Left lung (tissue), 10 donors: ENCODE results near the gene MAP4. TPM values are rescaled to one million over a fixed set of nuclear protein-coding genes. Genes with fewer than 3 reads are reported as not detected.

Source experiments
- ATAC-seq: fragments of 200-7000 bp; cut with Tn5 transposase; one replicate; pipeline ENCODE4 v1.9.1; 2020; ENCODE audit warnings: moderate library complexity
- DNase-seq, 4 donors: peaks; one replicate each; pipeline ENCODE4 v3.0.0-alpha.2; 2013 to 2020
- H3K27ac ChIP-seq, 2 donors: fragments of 200-600 bp; sonication (generic) in 1 of 2; one replicate each; pipeline versions ENCODE4 v1.5.0 to v1.8.0; 2020 to 2021
- H3K27me3 ChIP-seq, 2 donors: fragments of 200-600 bp; sonication (generic) in 1 of 2; one replicate each; pipeline versions ENCODE4 v1.5.0 to v1.8.0; 2020 to 2021
- H3K36me3 ChIP-seq, 2 donors: fragments of 200-600 bp; sonication (generic) in 1 of 2; one replicate each; pipeline versions ENCODE4 v1.5.0 to v1.8.0; 2020 to 2021
- H3K4me1 ChIP-seq, 2 donors: fragments of 200-600 bp; one replicate each; pipeline ENCODE4 v1.8.0; 2021
- H3K4me3 ChIP-seq, 2 donors: fragments of 200-600 bp; sonication (generic) in 1 of 2; one replicate each; pipeline versions ENCODE4 v1.5.0 to v1.8.0; 2020 to 2021; ENCODE audit warnings: mild to moderate bottlenecking in 1 of 2
- H3K9me3 ChIP-seq, 2 donors: fragments of 200-600 bp; sonication (generic) in 1 of 2; one replicate each; pipeline versions ENCODE4 v1.5.0 to v1.8.0; 2020 to 2021
- intact Hi-C, 2 donors: fragments of 100-400 bp; cut with DNase I; formaldehyde crosslinking; loops; one replicate each; pipeline versions ENCODE4 v1.11.2 to v1.14.2; 2022
- polyA plus RNA-seq, 6 donors: library from polyadenylated mRNA; unstranded; fragments of 120-200 nt; gene quantifications; one replicate each; pipeline ENCODE4 v1.2.1, GENCODE V29; 2013; ENCODE audit not compliant: insufficient read length in 6 of 6
- total RNA-seq, 2 donors: library from RNA; stranded (reverse); fragmentation: NEBNext Ultra II Directional; extraction: Animal tissue kit (Norgen Biotek cat#: 25700); gene quantifications; one replicate each; pipeline ENCODE4 v1.2.1, GENCODE V29; 2021
- TF ChIP-seq, protein P1 (sequence below), 2 donors: fragments of 200-600 bp; sonication (generic) in 1 of 2; IDR thresholded peaks; one replicate each; pipeline versions ENCODE4 v1.5.0 to v1.8.0; 2021; ENCODE audit warnings: antibody characterized with exemption in 2 of 2
- donor health status: DM: no; HTN: yes; CAD: no.
- donor health status: DM: no; HTN: no; CAD: no.

MAP4 gene
- total and polyA plus RNA-seq, 8 donors: 165 to 216 (median 177) TPM

DNA sequence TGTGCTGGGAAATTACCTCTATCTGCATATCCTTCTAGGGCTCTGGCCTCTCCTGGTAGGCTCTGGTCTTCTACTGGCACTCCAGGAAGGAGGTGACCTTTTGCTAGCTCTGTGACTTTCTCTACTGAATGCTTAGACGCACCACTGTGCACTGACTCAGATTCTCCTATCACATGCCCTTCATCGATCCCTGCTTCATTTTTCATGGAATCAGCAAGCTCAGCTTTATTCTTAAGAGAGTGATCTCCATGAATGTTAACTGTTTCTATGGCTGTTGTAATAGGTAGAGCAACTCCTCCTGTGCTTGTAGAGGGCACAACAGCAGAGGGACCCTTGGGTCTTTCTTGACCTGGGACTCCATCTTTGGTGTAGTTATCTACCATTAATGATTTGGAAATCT, 106.6 kb downstream of the MAP4 start:
- no peaks in the 10 kb centered on the region for H3K9me3 ChIP-seq
- no peaks in the 10 kb centered on the region for H3K4me1 ChIP-seq
- intact Hi-C loops: no loop called here
- no peaks in the 10 kb centered on the region for H3K27me3 ChIP-seq
- TF ChIP-seq, protein P1, sequence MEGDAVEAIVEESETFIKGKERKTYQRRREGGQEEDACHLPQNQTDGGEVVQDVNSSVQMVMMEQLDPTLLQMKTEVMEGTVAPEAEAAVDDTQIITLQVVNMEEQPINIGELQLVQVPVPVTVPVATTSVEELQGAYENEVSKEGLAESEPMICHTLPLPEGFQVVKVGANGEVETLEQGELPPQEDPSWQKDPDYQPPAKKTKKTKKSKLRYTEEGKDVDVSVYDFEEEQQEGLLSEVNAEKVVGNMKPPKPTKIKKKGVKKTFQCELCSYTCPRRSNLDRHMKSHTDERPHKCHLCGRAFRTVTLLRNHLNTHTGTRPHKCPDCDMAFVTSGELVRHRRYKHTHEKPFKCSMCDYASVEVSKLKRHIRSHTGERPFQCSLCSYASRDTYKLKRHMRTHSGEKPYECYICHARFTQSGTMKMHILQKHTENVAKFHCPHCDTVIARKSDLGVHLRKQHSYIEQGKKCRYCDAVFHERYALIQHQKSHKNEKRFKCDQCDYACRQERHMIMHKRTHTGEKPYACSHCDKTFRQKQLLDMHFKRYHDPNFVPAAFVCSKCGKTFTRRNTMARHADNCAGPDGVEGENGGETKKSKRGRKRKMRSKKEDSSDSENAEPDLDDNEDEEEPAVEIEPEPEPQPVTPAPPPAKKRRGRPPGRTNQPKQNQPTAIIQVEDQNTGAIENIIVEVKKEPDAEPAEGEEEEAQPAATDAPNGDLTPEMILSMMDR (IDR thresholded peaks at IDR 0.05): no peak
- no peak overlapping the region for H3K4me3 ChIP-seq
- no peak overlapping the region for H3K27ac ChIP-seq
- ATAC-seq (no peak), DNase-seq (no peak)
- H3K36me3 ChIP-seq: peaks cover 0 to 67% of the 10 kb centered on the region in 2 donors

DNA sequence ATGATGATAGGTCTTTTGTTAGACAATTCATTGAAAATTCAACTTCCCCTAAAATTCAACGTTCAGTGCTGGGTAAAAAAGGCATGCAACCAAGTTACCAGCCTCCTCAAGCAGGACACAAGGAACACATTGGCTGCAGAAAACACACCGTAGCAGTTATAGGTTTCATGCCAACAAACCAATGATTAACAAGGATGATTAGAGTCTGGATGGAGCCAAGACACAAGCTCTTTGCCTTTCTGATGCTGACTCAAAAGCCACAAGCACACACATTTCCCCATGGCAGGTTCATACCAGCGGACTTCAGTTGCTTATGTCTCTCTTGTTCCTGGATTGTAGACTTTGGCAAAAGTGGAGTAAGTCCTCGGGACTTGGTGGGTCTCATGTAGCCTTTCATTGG, 107.5 kb downstream of the MAP4 start:
- Histone ChIP-seq H3K27ac (no peak overlapping the region), H3K36me3 (peaks cover 0 to 60% of the 10 kb centered on the region in 2 donors), H3K4me1 (no peaks in the 10 kb centered on the region), H3K9me3 (no peaks in the 10 kb centered on the region), H3K27me3 (no peaks in the 10 kb centered on the region), H3K4me3 (no peak overlapping the region)
- TF ChIP-seq, protein P1 (IDR thresholded peaks at IDR 0.05): no peak
- no peak for ATAC-seq
- no peak for DNase-seq
- intact Hi-C loops: no loop called here

DNA sequence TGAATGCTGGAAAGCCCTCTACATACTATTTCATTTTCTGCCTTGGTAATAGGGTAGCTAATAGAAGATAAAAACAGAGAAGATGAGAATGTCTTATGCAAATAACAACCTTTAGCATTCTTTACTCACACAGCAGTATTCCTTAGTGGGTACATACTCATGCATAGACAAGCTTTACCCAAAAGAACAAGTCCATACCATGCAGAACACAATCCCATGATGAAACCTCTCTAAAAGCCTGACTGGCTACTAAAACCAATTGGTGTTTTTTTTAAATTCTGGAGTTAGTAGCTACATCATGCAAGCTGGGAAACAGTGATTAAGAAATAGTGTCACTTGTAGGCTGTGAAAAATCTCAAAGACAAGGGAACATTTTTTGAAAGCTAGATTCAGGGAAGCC, 108.4 kb downstream of the MAP4 start:
- ATAC-seq: no peak
- intact Hi-C loops: no loop called here
- TF ChIP-seq, protein P1 (IDR thresholded peaks at IDR 0.05): no peak
- Histone ChIP-seq H3K9me3 (no peaks in the 10 kb centered on the region), H3K4me3 (no peak overlapping the region), H3K4me1 (no peaks in the 10 kb centered on the region), H3K27me3 (no peaks in the 10 kb centered on the region), H3K36me3 (peaks cover 0 to 57% of the 10 kb centered on the region in 2 donors), H3K27ac (no peak overlapping the region)
- DNase-seq: no peak

DNA sequence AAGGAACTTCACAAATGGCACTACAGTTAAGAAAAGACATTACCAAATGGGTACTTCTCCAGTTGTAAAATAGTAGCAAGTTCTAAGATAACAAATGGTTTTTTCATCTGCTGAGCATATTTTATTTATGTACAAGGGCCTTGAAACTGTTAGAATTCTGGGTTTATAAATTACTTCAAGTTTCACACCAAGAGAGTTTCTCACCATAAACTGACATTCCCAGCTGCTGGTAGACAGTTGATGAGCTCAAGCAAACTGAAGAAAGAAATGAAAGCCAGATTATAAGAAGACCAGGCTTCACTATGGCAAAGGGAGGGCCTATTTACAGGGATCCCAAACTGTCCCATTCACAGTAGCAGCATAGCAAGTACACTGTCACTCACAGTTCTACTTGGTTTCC, 113.5 kb downstream of the MAP4 start:
- Histone ChIP-seq H3K9me3 (no peaks in the 10 kb centered on the region), H3K27me3 (no peaks in the 10 kb centered on the region), H3K27ac (no peak overlapping the region), H3K4me1 (no peaks in the 10 kb centered on the region), H3K4me3 (no peak overlapping the region), H3K36me3 (peaks cover 0 to 39% of the 10 kb centered on the region in 2 donors)
- DNase-seq: no peak
- no peak for ATAC-seq
- intact Hi-C loops: no loop called here
- TF ChIP-seq, protein P1 (IDR thresholded peaks at IDR 0.05): no peak

DNA sequence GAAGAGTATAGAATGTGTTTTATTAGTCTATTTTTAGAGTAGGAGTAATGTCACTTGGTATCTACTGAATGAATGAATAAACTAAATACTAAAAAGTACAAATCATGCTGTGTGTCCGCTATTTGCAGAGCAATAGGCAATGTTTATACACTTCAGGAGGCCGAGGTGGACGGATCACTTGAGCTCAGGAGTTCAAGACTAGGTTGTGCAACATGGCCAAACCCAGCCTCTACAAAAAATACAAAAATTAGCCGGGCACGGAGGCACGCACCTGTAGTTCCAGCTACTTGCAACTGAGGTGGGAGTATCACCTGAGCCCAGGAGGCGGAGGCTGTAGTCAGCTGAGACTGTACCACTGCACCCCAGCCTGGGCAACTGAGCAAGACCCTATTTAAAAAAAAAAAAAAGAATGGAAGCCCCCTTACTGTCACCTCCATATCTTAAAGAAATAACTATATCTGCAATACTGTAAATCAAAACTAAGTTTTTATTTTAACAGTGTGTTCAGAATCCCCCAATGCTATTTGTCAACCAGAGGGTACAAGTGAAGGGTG, 114.9 kb downstream of the MAP4 start:
- Histone ChIP-seq H3K36me3 (peaks cover 0 to 37% of the 10 kb centered on the region in 2 donors), H3K4me3 (no peak overlapping the region), H3K4me1 (no peaks in the 10 kb centered on the region), H3K9me3 (no peaks in the 10 kb centered on the region), H3K27me3 (no peaks in the 10 kb centered on the region), H3K27ac (no peak overlapping the region)
- ATAC-seq (peak; percentile 91), DNase-seq (peak in 2 of 4 donors; percentile 24 to 50)
- intact Hi-C loops: no loop called here
- TF ChIP-seq, protein P1 (IDR thresholded peaks at IDR 0.05): no peak
